Keratinocyte (primary cell): ENCODE measurements around the gene ZNF148. TPM values are rescaled to one million over a fixed set of nuclear protein-coding genes. Genes with fewer than 3 reads are reported as not detected.

Source experiments
- DNase-seq: peaks from one replicate; pipeline ENCODE4 v3.0.0-alpha.2; 2011; ENCODE audit warnings: low read depth, missing footprints, low spot score
- FAIRE-seq: peaks from 2 replicates; lab custom pipeline; 2011; peaks lifted over from hg19 to GRCh38; lab: Jason Lieb, UNC
- H2AFZ ChIP-seq: 2 replicates; pipeline ENCODE4 v1.6.0; 2012; ENCODE audit warnings: low read length, control low read depth, inconsistent platforms; ENCODE audit not compliant: control insufficient read depth
- H3K27ac ChIP-seq: 2 replicates; pipeline ENCODE4 v1.5.1; 2011; ENCODE audit warnings: low read length; ENCODE audit not compliant: control insufficient read depth, insufficient read depth
- H3K27me3 ChIP-seq: 3 replicates; pipeline ENCODE4 v1.6.0; 2011; ENCODE audit warnings: low read length; ENCODE audit not compliant: control insufficient read depth, insufficient read depth; ENCODE audit errors: extremely low read depth
- H3K36me3 ChIP-seq, 2 experiments: 2 replicates in 1 of 2; 3 replicates in 1 of 2; pipeline ENCODE4 v1.5.1; 2011; ENCODE audit warnings: low read length in 2 of 2, mild to moderate bottlenecking in 1 of 2; ENCODE audit not compliant: control insufficient read depth in 2 of 2, insufficient read depth in 2 of 2; ENCODE audit errors: extremely low read depth in 1 of 2
- H3K4me1 ChIP-seq: 3 replicates; pipeline ENCODE4 v1.5.1; 2011; ENCODE audit warnings: low read length; ENCODE audit not compliant: control insufficient read depth, insufficient read depth; ENCODE audit errors: extremely low read depth
- H3K4me2 ChIP-seq: 3 replicates; pipeline ENCODE4 v1.6.0; 2011; ENCODE audit warnings: low read depth, low read length; ENCODE audit not compliant: control insufficient read depth, insufficient read depth; ENCODE audit errors: extremely low read depth
- H3K4me3 ChIP-seq, 3 experiments: fragments of 200-600 bp in 1 of 3; sonication (generic) in 1 of 3; 2 replicates in 2 of 3; 3 replicates in 1 of 3; pipeline ENCODE4 v1.5.1; 2011 to 2016; ENCODE audit warnings: low read length in 3 of 3, mild to moderate bottlenecking in 3 of 3, control low read depth in 2 of 3, inconsistent platforms in 1 of 3, low read depth in 1 of 3, mixed read lengths in 1 of 3, mixed run types in 1 of 3, moderate library complexity in 1 of 3; ENCODE audit not compliant: control insufficient read depth in 2 of 3, insufficient read depth in 2 of 3; ENCODE audit errors: extremely low read depth in 1 of 3
- H3K79me2 ChIP-seq: 2 replicates; pipeline ENCODE4 v1.6.0; 2012; ENCODE audit warnings: low read length; ENCODE audit not compliant: control insufficient read depth, insufficient read depth
- H3K9ac ChIP-seq: 3 replicates; pipeline ENCODE4 v1.6.0; 2011; ENCODE audit warnings: low read length; ENCODE audit not compliant: control insufficient read depth, insufficient read depth; ENCODE audit errors: extremely low read depth
- H3K9me1 ChIP-seq: 3 replicates; pipeline ENCODE4 v1.6.0; 2011; ENCODE audit warnings: low read length; ENCODE audit not compliant: control insufficient read depth, insufficient read depth; ENCODE audit errors: extremely low read depth
- H3K9me3 ChIP-seq: 2 replicates; pipeline ENCODE4 v1.5.1; 2012; ENCODE audit warnings: low read depth, low read length; ENCODE audit not compliant: control insufficient read depth
- H4K20me1 ChIP-seq: 3 replicates; pipeline ENCODE4 v1.6.0; 2011; ENCODE audit warnings: low read length; ENCODE audit not compliant: control insufficient read depth, insufficient read depth; ENCODE audit errors: extremely low read depth
- CTCF ChIP-seq, 3 experiments: IDR thresholded peaks in 1 of 3; conservative IDR thresholded peaks in 1 of 3; optimal IDR thresholded peaks in 1 of 3; 2 replicates in 2 of 3; 3 replicates in 1 of 3; pipeline versions ENCODE3 to v1.5.1; 2011; ENCODE audit warnings: low read length in 3 of 3, mild to moderate bottlenecking in 3 of 3, moderate library complexity in 2 of 3, control low read depth in 1 of 3, inconsistent platforms in 1 of 3; ENCODE audit not compliant: insufficient read depth in 2 of 3; ENCODE audit errors: extremely low read depth in 1 of 3
- EZH2 ChIP-seq: IDR thresholded peaks from one replicate; pipeline ENCODE4 v1.6.1; 2012; ENCODE audit warnings: inconsistent platforms, mild to moderate bottlenecking, low read length, moderate library complexity
- dilution Hi-C: fragments of 300-500 bp; cut with MboI; formaldehyde crosslinking; loops from one replicate; pipeline ENCODE4 v1.7.0; 2020; ENCODE audit warnings: low sequenced_read_pairs; ENCODE audit not compliant: extremely low pct_ligation_motif_present
- polyA plus RNA-seq, 5 experiments: library from polyadenylated mRNA; depleted of rRNA in 3 of 5; stranded (reverse) in 3 of 5; stranded (forward) in 1 of 5; unstranded in 1 of 5; fragments of >200 nt; gene quantifications; 1 replicate in 1 of 5; 2 replicates in 3 of 5; 3 replicates in 1 of 5; pipeline versions ENCODE4 v1.2.1 to v1.2.3, GENCODE V29; 2011 to 2012; ENCODE audit warnings: missing spikeins in 2 of 5, low read depth in 1 of 5, low replicate concordance in 1 of 5

The ZNF148 gene
- polyA plus RNA-seq, 1 donor (not counting 4 experiments of a cell fraction or from before 2014, with no cell fraction given), result 21.4 TPM

GRCh38 chr3:125309476-125309875 lies 65.6 kb downstream of the ZNF148 start:
- DNase-seq, result no peak
- no peak overlapping the region for H2AFZ ChIP-seq
- FAIRE-seq, result no peak
- H3K27me3 ChIP-seq, result no peaks in the 10 kb centered on the region
- no peak overlapping the region for H3K27ac ChIP-seq
- dilution Hi-C loops, result no loop called here
- H3K9ac ChIP-seq, result no peak overlapping the region
- H3K36me3 ChIP-seq, result peaks cover 3 to 9% of the 10 kb centered on the region in 2 experiments
- H3K4me3 ChIP-seq, result no peak overlapping the region
- no peaks in the 10 kb centered on the region for H3K4me1 ChIP-seq
- no peak overlapping the region for H3K4me2 ChIP-seq
- H4K20me1 ChIP-seq, result no peaks in the 10 kb centered on the region
- TF ChIP-seq CTCF (optimal IDR thresholded peaks at IDR 0.05 in 1 of 3, IDR thresholded peaks at IDR 0.05 in 1 of 3, conservative IDR thresholded peaks at IDR 0.05 in 1 of 3; ENCODE audit: extremely low read depth in 1 of 3, insufficient read depth in 2 of 3, low read length in 3 of 3) (no peak), EZH2 (no peak)
- no peaks in the 10 kb centered on the region for H3K9me3 ChIP-seq
- peaks cover 40% of the 10 kb centered on the region for H3K79me2 ChIP-seq
- H3K9me1 ChIP-seq, result no peaks in the 10 kb centered on the region

GRCh38 chr3:125306620-125307019 lies 68.5 kb downstream of the ZNF148 start:
- Histone ChIP-seq H3K79me2 (peaks cover 53% of the 10 kb centered on the region), H3K27me3 (no peaks in the 10 kb centered on the region), H3K4me1 (no peaks in the 10 kb centered on the region), H3K36me3 (peaks cover 1 to 5% of the 10 kb centered on the region in 2 experiments), H2AFZ (no peak overlapping the region), H3K4me3 (no peak overlapping the region), H3K9me3 (no peaks in the 10 kb centered on the region), H4K20me1 (no peaks in the 10 kb centered on the region), H3K27ac (no peak overlapping the region), H3K4me2 (no peak overlapping the region), H3K9ac (no peak overlapping the region), H3K9me1 (no peaks in the 10 kb centered on the region)
- FAIRE-seq (no peak), DNase-seq (no peak)
- TF ChIP-seq EZH2 (no peak), CTCF (optimal IDR thresholded peaks at IDR 0.05 in 1 of 3, IDR thresholded peaks at IDR 0.05 in 1 of 3, conservative IDR thresholded peaks at IDR 0.05 in 1 of 3; ENCODE audit: extremely low read depth in 1 of 3, insufficient read depth in 2 of 3, low read length in 3 of 3) (no peak)
- dilution Hi-C loops, result no loop called here
